GM12873 (cell line): ENCODE data around the gene TLR2.

Source experiments
- CTCF ChIP-seq: IDR thresholded peaks from 2 replicates; pipeline ENCODE4 v1.5.1; 2012; ENCODE audit warnings: low read depth, mild to moderate bottlenecking, moderate library complexity, low read length, control low read depth; ENCODE audit not compliant: insufficient read depth; ENCODE audit errors: missing control alignments

TLR2 gene

GRCh38 chr4:153750197-153750817 lies 66.2 kb downstream of the TLR2 start:
- peak; percentile 80 for TF ChIP-seq CTCF

- no peak for TF ChIP-seq CTCF
These were observed 71.1 kb downstream of the TLR2 start for GRCh38 chr4:153755186-153755585.
